Parathyroid adenoma (tissue), 2 donors: Measurements from ENCODE around the gene TMEM132D.

ENCODE experiments used
- H2AFZ ChIP-seq: fragments of 300-600 bp; sonication (generic); one replicate; pipeline ENCODE4 v1.7.0; 2017; ENCODE audit warnings: antibody characterized with exemption, mild to moderate bottlenecking
- H3K27ac ChIP-seq: fragments of 300-600 bp; sonication (generic); one replicate; pipeline ENCODE4 v1.7.0; 2017
- H3K27me3 ChIP-seq: fragments of 300-600 bp; sonication (generic); one replicate; pipeline ENCODE4 v1.7.0; 2017; ENCODE audit warnings: low read length; ENCODE audit not compliant: control insufficient read depth, insufficient read depth
- H3K36me3 ChIP-seq: fragments of 300-600 bp; sonication (generic); one replicate; pipeline ENCODE4 v1.7.0; 2017; ENCODE audit warnings: low read length; ENCODE audit not compliant: control insufficient read depth, insufficient read depth
- H3K4me1 ChIP-seq: fragments of 300-600 bp; sonication (generic); one replicate; pipeline ENCODE4 v1.7.0; 2017; ENCODE audit warnings: control low read depth
- H3K4me2 ChIP-seq: fragments of 300-600 bp; sonication (generic); one replicate; pipeline ENCODE4 v1.7.0; 2017; ENCODE audit warnings: low read length
- H3K4me3 ChIP-seq: fragments of 300-600 bp; sonication (generic); one replicate; pipeline ENCODE4 v1.7.0; 2017; ENCODE audit warnings: low read depth, low read length
- H3K79me2 ChIP-seq: fragments of 300-600 bp; sonication (generic); one replicate; pipeline ENCODE4 v1.7.0; 2017; ENCODE audit warnings: control low read depth
- H3K9ac ChIP-seq: fragments of 300-600 bp; sonication (generic); one replicate; pipeline ENCODE4 v1.7.0; 2017; ENCODE audit warnings: mild to moderate bottlenecking
- H3K9me3 ChIP-seq: fragments of 300-600 bp; sonication (generic); one replicate; pipeline ENCODE4 v1.7.0; 2017; ENCODE audit warnings: low read length; ENCODE audit not compliant: control insufficient read depth
- CTCF ChIP-seq: fragments of 300-600 bp; sonication (generic); IDR thresholded peaks from one replicate; pipeline ENCODE4 v1.7.0; 2017; ENCODE audit warnings: antibody characterized with exemption, mild to moderate bottlenecking
- donor health status: primary hyperparathyroidism.

TMEM132D gene

GRCh38 chr12:129486931-129487330 lies 416.9 kb downstream of the TMEM132D start:
- H3K9ac ChIP-seq, result no peak overlapping the region
- no peak overlapping the region for H3K4me3 ChIP-seq
- TF ChIP-seq CTCF, result no peak
- H2AFZ ChIP-seq, result no peak overlapping the region
- no peaks in the 10 kb centered on the region for H3K27me3 ChIP-seq
- no peaks in the 10 kb centered on the region for H3K4me1 ChIP-seq
- H3K9me3 ChIP-seq, result no peaks in the 10 kb centered on the region
- H3K79me2 ChIP-seq, result no peaks in the 10 kb centered on the region
- H3K36me3 ChIP-seq, result no peaks in the 10 kb centered on the region
- H3K4me2 ChIP-seq, result no peak overlapping the region
- H3K27ac ChIP-seq, result no peak overlapping the region

GRCh38 chr12:129483111-129483893 lies 420.5 kb downstream of the TMEM132D start:
- Histone ChIP-seq H3K9me3 (no peaks in the 10 kb centered on the region), H3K27me3 (no peaks in the 10 kb centered on the region), H3K9ac (no peak overlapping the region), H2AFZ (no peak overlapping the region), H3K27ac (no peak overlapping the region), H3K79me2 (no peaks in the 10 kb centered on the region), H3K4me1 (no peaks in the 10 kb centered on the region), H3K4me2 (no peak overlapping the region), H3K36me3 (no peaks in the 10 kb centered on the region), H3K4me3 (no peak overlapping the region)
- no peak for TF ChIP-seq CTCF

- H3K9me3 ChIP-seq, result no peaks in the 10 kb centered on the region
- H3K4me2 ChIP-seq, result no peak overlapping the region
- no peaks in the 10 kb centered on the region for H3K79me2 ChIP-seq
- no peaks in the 10 kb centered on the region for H3K27me3 ChIP-seq
- no peaks in the 10 kb centered on the region for H3K4me1 ChIP-seq
- H3K9ac ChIP-seq, result no peak overlapping the region
- no peak overlapping the region for H3K27ac ChIP-seq
- H2AFZ ChIP-seq, result no peak overlapping the region
- TF ChIP-seq CTCF, result no peak
- no peaks in the 10 kb centered on the region for H3K36me3 ChIP-seq
- H3K4me3 ChIP-seq, result no peak overlapping the region
Measured at GRCh38 chr12:129481921-129482320, 421.9 kb downstream of the TMEM132D start.

GRCh38 chr12:129470196-129470595 lies 433.6 kb downstream of the TMEM132D start:
- H3K4me1 ChIP-seq, result no peaks in the 10 kb centered on the region
- H3K79me2 ChIP-seq, result no peaks in the 10 kb centered on the region
- H3K9me3 ChIP-seq, result no peaks in the 10 kb centered on the region

More at GRCh38 chr12:129470196-129470595, 433.6 kb downstream of the TMEM132D start:
- H3K4me2 ChIP-seq, result no peak overlapping the region
- H3K27me3 ChIP-seq, result no peaks in the 10 kb centered on the region
- H3K9ac ChIP-seq, result no peak overlapping the region
- H2AFZ ChIP-seq, result no peak overlapping the region
- no peak overlapping the region for H3K27ac ChIP-seq
- no peaks in the 10 kb centered on the region for H3K36me3 ChIP-seq
- TF ChIP-seq CTCF, result no peak
- no peak overlapping the region for H3K4me3 ChIP-seq
